ENCODE measurements around the gene TDRD7.
"Not testable (repeated sequence)": the region's sequence is repeated elsewhere in the genome, so short reads cannot be mapped to it uniquely, and the experiment has no call there.

The TDRD7 gene

GRCh38 chr9:97479496-97480159 lies 67.7 kb downstream of the TDRD7 start:
- DNase-seq, result no peak

- no peak for DNase-seq
These were observed 68.3 kb downstream of the TDRD7 start for GRCh38 chr9:97480174-97480573.

DNA sequence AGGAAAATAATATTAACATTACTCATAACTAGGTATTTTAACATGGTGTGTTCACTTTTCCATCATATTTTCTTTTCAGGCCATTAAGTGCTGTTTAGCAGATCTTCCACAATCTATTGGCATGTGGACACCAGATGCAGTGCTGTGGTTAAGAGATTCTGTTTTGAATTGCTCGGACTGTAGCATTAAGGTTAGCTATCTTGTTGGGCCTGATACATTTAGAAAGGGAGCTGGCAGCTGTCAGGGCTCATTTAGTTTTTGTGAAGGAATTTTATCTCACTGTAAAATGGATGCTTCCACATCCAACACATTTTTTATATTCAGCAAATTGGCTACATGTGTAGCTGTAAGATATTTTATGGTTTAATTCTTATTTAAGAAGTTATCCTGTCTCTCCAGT lies 68.9 kb downstream of the TDRD7 start:
- DNase-seq, result peak; percentile 18

GRCh38 chr9:97484134-97484533 lies 72.2 kb downstream of the TDRD7 start:
- DNase-seq, result no peak

DNA sequence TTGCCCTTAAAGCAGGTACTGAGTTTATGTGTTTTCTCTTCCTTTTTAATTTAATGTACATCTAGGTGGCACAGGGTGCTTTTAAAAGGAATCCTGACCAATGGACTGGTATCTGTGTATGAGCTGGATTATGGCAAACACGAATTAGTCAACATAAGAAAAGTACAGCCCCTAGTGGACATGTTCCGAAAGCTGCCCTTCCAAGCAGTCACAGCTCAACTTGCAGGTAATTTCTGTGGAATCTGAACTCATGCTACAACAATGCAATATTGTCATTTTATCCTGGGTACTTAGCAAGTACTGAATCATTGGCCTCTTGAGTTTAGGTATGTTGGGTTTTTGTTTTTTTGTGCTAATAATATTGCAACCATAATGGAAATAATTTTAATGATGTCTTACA lies 75.2 kb downstream of the TDRD7 start:
- DNase-seq, result peak; percentile 4

DNA sequence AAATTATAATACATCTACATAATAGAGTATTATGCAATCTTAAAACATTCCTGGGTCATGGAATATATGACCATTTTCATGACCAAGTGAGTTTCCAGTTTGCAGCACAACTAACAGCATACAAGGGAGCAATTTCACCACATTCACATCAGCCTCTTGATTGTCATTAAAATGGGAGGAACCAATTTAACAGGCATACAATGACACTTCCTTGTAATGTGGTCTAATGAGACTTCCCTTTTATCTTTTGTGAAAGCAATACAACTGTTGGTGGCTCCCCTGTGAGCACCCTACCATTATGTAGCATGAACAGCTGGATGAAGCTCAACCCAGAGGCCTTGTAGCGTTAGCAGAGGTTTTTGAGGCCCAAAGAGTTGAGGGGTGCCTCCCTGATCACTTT lies 76.0 kb downstream of the TDRD7 start:
- no peak for DNase-seq

DNA sequence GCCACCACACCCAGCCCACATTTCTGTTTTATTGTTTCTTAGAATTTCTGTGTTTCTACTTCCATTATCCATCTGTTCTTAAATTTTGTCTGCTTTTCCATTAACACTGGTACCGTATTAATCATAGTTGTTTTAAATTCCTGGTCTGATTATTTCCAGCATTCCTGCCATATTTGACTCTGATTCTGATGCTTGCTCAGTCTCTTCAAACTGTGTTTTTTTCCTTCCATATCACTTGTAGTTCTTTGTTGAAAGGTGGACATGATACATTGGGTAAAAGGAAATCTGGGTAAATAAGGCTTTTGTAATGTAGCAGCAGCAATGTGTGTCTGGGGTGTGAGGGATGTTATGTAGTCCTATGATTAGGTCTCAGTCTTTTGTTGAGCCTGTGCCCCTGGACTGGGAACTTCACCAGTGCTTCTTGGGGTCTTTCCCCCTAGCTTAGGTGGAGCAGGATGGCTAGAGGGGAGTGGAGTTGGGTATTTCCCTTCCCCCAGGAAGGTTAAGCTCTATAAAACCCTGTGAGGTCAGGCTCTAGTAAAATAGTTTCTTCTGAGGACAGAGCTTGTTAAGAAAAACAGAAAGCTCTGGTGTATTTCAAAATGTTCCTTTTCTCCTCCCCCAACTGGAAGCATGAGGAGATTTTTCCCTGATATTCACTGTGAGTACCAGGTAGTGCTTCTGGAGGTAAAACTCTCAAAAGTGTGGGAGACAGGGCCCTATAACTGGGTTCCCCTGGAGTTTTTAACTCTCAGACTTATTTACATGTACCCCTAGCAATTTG lies 79.5 kb downstream of the TDRD7 start:
- no peak for DNase-seq

DNA sequence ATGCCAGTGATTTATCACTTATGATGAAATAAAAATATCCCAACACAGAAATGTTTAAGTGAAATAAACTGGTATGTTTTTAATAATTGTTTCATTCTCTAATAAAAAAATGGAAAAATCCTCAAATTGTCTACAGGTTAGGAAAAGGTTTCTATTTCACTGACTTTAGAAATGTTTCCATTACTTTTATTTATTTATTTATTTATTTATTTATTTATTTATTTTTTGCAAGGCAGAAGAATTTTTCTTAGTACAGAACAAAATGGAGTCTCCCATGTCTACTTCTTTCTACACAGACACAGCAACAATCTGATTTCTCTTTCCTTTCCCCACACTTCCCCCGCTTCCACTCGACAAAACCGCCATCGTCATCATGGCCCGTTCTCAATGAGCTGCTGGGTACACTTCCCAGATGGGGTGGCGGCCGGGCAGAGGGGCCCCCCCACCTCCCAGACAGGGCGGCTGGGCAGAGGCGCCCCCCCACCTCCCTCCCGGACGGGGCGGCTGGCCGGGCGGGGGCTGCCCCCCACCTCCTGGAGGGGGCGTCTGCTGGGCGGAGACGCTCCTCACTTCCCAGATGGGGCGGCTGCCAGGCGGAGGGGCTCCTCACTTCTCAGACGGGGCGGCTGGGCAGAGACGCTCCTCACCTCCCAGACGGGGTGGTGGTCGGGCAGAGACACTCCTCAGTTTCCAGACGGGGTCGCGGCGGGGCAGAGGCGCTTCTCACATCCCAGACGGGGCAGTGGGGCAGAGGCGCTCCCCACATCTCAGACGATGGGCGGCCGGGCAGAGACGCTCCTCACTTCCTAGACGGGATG lies 85.9 kb downstream of the TDRD7 start:
- not testable (repeated sequence) for DNase-seq

DNA sequence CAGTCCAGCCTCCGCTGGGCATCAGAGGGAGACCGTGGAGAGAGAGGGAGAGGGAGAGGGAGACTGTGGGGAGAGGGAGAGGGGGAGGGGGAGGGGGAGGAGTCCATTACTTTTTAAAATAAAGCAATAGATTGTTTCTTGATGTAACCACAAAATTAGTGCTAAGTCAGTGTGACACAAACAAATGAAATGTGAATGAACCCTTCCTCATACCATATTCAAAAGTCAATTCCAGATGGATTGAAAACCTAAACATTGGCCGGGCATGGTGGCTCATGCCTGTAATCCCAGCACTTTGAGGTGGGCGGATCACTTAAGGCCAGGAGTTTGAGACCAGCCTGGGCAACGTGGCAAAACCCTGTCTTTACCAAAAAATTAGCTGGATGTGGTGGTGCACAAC lies 87.0 kb downstream of the TDRD7 start:
- not testable (repeated sequence) for DNase-seq

GRCh38 chr9:97500263-97500662 lies 88.4 kb downstream of the TDRD7 start:
- DNase-seq, result no peak

GRCh38 chr9:97500765-97501176 lies 88.9 kb downstream of the TDRD7 start:
- DNase-seq, result no peak

DNA sequence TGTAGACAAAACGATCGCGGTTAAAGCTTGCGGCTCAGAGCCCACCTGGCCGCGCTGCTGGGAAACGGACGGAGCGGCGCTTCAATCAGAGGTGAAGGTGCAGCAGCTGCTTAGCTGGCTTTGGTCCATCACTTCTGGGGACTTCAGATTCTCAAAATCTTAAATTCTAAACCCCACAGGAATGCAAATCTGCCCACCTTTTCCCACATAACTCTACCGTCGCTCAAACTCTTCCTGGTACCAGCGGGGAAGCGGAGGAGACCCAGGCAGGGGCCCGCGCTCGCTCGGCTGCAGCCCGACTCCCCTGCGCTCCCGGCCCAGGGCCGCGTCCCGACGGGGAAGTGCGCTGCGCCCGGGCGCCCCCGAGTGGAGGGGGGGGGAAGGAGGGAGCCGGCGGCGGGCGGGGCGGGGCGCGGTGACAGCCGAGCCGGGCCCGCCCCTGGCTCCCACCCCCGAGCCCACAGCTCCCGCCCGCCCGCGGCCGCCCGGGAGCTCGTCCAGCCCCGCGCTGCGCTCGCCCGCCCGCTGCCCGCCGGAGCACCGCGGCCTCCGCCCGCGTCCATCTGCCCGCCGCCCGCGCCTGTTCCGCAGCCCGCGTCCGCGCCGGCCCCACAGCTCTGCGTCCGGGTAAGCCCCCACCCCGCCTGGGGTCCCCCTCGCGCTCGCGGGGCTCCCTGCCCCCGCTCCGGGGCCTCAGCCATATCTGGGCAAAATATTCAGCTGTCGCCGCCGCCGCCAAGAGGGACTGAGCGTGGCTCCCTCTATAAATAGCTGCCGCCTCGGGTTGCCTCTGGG lies 89.5 kb downstream of the TDRD7 start, which contains the start of gene TMOD1:
Gene TMOD1, plus strand, starts transcription at position 490 of the 795 bp plus-strand sequence. CDS start 22,523 bp downstream, outside the sequence.
- DNase-seq, result no peak

DNA sequence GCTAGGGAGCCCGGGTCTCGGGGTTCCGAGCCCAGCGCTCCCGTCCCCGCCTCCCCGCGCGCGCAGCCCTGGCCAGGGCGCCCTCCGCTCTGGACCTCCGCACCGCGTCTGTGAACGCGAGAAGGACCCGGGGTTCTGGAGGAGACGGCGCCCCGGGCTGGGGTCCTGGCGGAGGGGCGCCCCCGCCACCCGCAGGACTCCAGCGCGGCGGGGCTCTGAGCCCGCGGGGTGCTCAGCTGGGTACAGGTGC lies 90.0 kb downstream of the TDRD7 start:
- no peak for DNase-seq

- no peak for DNase-seq
These were observed 90.5 kb downstream of the TDRD7 start for GRCh38 chr9:97502222-97502983.

DNA sequence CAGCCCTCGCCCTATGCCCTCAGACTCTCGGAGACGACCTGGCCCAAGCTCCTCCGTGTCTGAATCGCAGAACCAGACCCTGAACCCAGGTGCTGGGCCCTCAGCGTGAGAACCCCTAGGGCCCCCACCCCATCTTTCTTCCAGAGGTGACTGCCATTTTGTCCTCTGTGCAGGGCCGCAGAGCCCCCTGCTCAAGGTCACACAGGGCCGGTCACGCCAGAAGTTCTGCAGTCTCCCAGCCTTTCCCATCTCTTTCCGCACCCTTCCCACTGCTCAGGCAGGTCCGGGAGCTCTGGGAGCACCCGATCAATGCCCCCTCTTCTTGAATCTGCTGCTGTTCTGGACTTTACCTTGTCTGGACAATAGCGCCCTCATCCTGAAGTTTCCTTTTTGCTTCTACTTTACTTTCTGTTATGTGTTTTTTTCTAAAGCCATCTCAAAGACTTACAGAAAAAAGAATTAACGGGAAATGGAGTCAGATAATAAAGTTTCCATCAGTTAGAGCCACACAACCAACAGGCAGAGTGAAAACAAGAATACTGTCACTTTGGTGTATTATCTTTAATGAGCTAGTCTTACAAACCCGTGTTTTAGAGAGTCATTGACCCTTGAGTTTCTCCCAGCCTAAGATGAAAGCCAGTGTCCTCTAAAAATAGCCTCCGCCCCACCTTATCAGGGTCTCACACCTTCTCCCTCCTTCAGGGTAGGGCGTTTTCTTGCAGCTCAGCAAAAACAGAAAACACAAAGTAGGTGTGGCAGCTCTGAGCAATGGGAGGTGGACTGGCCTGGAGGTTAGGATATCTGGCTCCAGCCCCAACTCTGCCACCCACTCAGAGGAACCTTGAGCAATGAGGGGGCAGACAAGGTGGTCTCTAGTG lies 91.3 kb downstream of the TDRD7 start:
- no peak for DNase-seq

GRCh38 chr9:97503862-97504210 lies 91.9 kb downstream of the TDRD7 start:
- DNase-seq, result no peak

- no peak for DNase-seq
These were observed 92.7 kb downstream of the TDRD7 start for GRCh38 chr9:97504381-97505216.

GRCh38 chr9:97505845-97506244 lies 93.9 kb downstream of the TDRD7 start:
- DNase-seq, result no peak

DNA sequence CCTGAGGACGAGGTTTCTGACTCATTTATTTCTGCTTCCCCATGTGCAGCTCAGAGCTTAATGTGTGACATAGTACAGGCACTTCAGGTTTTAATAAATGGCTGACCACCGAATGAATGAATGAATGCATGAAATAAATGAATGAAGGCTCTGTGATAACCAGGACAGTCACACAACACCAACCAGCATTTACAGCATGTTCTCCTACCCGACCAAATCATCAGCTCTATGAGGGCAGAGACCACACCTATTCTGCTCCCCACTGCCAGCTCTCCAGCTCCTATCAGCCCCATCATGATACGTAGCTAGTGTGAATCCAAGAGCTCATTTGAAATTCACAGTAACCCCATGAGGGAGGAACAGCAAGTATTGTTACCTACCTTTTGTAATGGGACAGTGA lies 94.4 kb downstream of the TDRD7 start:
- DNase-seq, result no peak

DNA sequence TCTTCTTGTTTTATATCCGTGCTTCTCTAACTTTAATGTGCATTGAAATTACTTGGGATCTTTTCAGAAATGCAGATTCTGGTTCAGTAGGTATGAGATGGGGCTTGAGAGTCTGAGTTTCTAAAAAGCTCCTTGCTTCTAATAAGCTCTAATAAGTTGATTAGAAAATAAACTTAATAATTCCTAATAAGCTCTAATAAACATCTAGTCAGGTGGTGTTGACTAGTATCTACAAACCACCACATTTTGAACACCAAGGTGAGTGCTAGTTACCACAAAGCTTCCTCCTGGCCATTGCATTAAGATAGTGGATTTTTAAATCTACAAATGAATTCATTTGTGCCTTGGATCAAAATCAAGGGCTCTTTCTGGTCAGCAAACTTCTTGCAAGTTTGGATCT lies 94.9 kb downstream of the TDRD7 start:
- DNase-seq, result no peak
